A549 treated with dexamethasone at 1 μM for 4 hours (cell line): ENCODE measurements around the gene UFSP2. TPM values are rescaled to one million over a fixed set of nuclear protein-coding genes. Genes with fewer than 3 reads are reported as not detected.

Experiments used
- total RNA-seq: library from RNA; stranded (reverse); fragments of 200-300 nt; extraction: Qiagen RNA extraction; gene quantifications from 5 replicates; pipeline ENCODE4 v1.2.3, GENCODE V29; 2022

Gene UFSP2
- 12.7 to 16.4 TPM (median 14.6 TPM) in 5 replicates for total RNA-seq

DNA sequence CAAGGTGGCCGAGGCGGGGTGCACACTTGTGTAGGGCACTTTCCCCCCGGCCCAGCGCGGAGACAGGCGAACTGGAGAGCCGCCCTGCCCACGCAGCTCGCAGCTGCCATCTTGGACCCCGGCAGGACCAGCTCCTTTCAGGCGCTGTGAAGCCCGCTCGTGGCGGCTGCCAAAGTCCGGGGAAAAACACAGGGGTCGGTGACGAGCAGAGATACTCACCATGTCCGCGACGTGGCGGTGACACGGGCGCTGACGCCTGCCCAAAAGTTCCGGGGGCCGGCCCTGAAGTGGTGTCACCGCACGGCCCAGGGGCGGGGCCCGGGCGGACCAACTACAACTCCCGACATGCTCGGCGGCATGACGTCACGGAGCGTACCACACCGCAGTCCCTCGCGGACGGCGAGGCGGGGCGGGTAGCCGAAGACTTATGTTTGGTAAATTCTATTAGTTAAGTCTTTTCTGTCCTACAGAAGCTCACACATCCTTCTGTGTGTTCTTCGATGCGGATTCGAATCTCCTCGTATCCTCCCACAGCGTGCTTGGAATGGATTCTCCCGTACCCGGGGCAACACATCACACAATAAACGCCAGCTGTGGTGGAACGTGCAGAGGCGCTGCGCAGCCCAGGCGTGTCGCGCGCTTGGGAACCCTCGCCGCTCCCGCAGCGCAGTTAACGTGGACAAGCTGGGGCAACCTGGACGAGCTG lies at the start of gene UFSP2:
Gene UFSP2, minus strand, starts transcription at position 318 of the 706 bp plus-strand sequence. Its CDS starts 96 bp downstream, at position 222.

GRCh38 chr4:185471235-185472102 lies 45.7 kb upstream of the UFSP2 start, which contains the start of gene CCDC110:
TSS of gene CCDC110 (minus strand) at chr4:185471733. CDS start at chr4:185471683, 50 bp downstream.

GRCh38 chr4:185396724-185397385 lies 28.9 kb downstream of the UFSP2 start, which contains the start of gene ANKRD37:
TSS of gene ANKRD37 (plus strand) at chr4:185396841. CDS start at chr4:185396924, 83 bp downstream.

GRCh38 chr4:185395238-185395955 lies 30.4 kb downstream of the UFSP2 start, which contains the start of gene LRP2BP:
TSS of gene LRP2BP (minus strand) at chr4:185395924. CDS start at chr4:185378186, 17,738 bp downstream.

Other genes with a start within 250 kb of the UFSP2 start
- gene CFAP97, start 222.0 kb downstream of the UFSP2 start, total RNA-seq, result 10.4 to 16.0 TPM (median 13.1 TPM) in 5 replicates
- gene SNX25, start 216.4 kb downstream of the UFSP2 start, total RNA-seq, result 6.9 to 8.1 TPM (median 7.4 TPM) in 5 replicates
- gene LRP2BP, start 30.0 kb downstream of the UFSP2 start, total RNA-seq, result 0.07 to 0.27 TPM (median 0.12 TPM) in 5 replicates
- gene ANKRD37, start 29.1 kb downstream of the UFSP2 start, total RNA-seq, result 1.7 to 3.4 TPM (median 2.7 TPM) in 5 replicates
- 0.05 TPM in 1 of 5 replicates, not detected in the others for gene CCDC110, start 45.8 kb upstream of the UFSP2 start, total RNA-seq
- gene PDLIM3, start 109.5 kb upstream of the UFSP2 start, total RNA-seq, result 0.08 to 0.27 TPM (median 0.14 TPM) in 5 replicates